ENCODE measurements around the gene METTL15. TPM values are rescaled to one million over a fixed set of nuclear protein-coding genes. Genes with fewer than 3 reads are reported as not detected.
"Not testable (repeated sequence)": the region's sequence is repeated elsewhere in the genome, so short reads cannot be mapped to it uniquely, and the experiment has no call there.

METTL15 gene
- total and polyA plus RNA-seq, 5 donors from 2014 or later: 5.1 to 11.5 (median 7.3) TPM

- Histone ChIP-seq H3K27me3 (ENCODE audit: control insufficient read depth, insufficient read depth, low read length) (no peaks in the 10 kb centered on the region), H3K9me3 (ENCODE audit: control insufficient read depth in 2 of 2, low read length in 2 of 2) (no peaks in the 10 kb centered on the region), H3K36me3 (ENCODE audit: control insufficient read depth, insufficient read depth, low read length) (peaks cover 14% of the 10 kb centered on the region), H3K4me1 (ENCODE audit: control insufficient read depth, insufficient read depth, low read length, poor library complexity, severe bottlenecking) (peaks cover 39% of the 10 kb centered on the region), H3K4me3 (ENCODE audit: low read depth, low read length) (peak overlapping the region; percentile 92), H3K27ac (ENCODE audit: insufficient read depth, low read length, poor library complexity, severe bottlenecking) (peak overlapping the region; percentile 92)
- H3K9me3 Mint-ChIP-seq: no peaks in the 10 kb centered on the region
- peaks cover 31 to 80% (median 52%) of the 10 kb centered on the region in 4 donors for H3K4me1 Mint-ChIP-seq
- peak overlapping the region; percentile 89 to 98 (median 92) for H3K4me3 Mint-ChIP-seq
- ATAC-seq (ENCODE audit: low read depth in 2 of 2) (no peak), DNase-seq (peak in 2 of 3 donors; percentile 10 to 15)
- H3K27me3 Mint-ChIP-seq: no peaks in the 10 kb centered on the region
- H3K27ac Mint-ChIP-seq: peak overlapping the region; percentile 81 to 99 (median 99)
- peaks cover 18% of the 10 kb centered on the region for H3K36me3 Mint-ChIP-seq
Measured at GRCh38 chr11:28110821-28111200, 2.6 kb downstream of the METTL15 start.

DNA sequence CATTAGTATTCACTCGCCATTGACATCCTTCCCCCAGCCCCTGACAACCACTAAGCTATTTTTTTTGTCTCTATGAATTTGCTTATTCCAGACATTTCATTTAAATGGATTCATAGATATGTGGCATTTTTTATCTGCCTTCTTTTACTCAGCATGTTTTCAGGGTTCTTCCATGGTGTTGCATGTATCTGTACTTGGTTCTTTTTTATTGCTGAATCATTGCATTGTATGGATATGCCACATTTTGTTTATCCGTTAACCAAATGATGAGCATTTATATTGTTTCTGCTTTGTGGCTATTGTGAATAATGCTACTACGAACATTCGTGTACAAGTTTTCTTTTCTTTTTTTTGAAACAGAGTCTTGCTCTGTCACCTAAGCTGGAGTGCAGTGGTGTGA, 5.9 kb downstream of the METTL15 start:
- H3K4me3 ChIP-seq (ENCODE audit: low read depth, low read length): no peak overlapping the region
- Mint-ChIP-seq H3K36me3 (peaks cover 25% of the 10 kb centered on the region), H3K27me3 (no peaks in the 10 kb centered on the region), H3K9me3 (no peaks in the 10 kb centered on the region), H3K27ac (peak overlapping the region in 1 of 3 donors; percentile 22), H3K4me1 (peaks cover 34 to 75% (median 48%) of the 10 kb centered on the region in 4 donors), H3K4me3 (no peak overlapping the region)
- DNase-seq: no peak
- no peaks in the 10 kb centered on the region for H3K9me3 ChIP-seq (ENCODE audit: control insufficient read depth in 2 of 2, low read length in 2 of 2)
- H3K27ac ChIP-seq (ENCODE audit: insufficient read depth, low read length, poor library complexity, severe bottlenecking): no peak overlapping the region
- H3K36me3 ChIP-seq (ENCODE audit: control insufficient read depth, insufficient read depth, low read length): peaks cover 22% of the 10 kb centered on the region
- ATAC-seq (ENCODE audit: low read depth in 2 of 2): no peak
- H3K27me3 ChIP-seq (ENCODE audit: control insufficient read depth, insufficient read depth, low read length): no peaks in the 10 kb centered on the region
- peaks cover 18% of the 10 kb centered on the region for H3K4me1 ChIP-seq (ENCODE audit: control insufficient read depth, insufficient read depth, low read length, poor library complexity, severe bottlenecking)

DNA sequence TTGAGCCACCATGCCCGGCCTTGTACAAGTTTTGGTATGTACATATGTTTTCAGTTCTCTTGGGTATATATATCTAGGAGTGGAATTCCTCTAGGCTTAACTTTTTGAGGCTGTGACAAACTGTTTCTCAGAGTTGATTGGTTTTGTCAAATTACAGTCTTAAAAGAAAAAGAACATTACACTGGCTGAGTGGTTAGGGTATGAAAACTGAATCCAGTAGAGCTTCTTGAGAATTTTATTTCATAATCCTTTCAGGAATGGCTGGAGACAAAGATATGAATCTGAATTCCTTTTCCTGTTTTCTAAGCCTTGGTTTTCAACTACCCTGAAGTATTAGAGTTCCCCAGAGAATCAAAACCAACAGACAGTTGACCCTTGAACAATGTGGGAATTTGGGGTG, 6.5 kb downstream of the METTL15 start:
- Mint-ChIP-seq H3K4me1 (peaks cover 29 to 72% (median 46%) of the 10 kb centered on the region in 4 donors), H3K27me3 (no peaks in the 10 kb centered on the region), H3K4me3 (no peak overlapping the region), H3K36me3 (peaks cover 25% of the 10 kb centered on the region), H3K27ac (peak overlapping the region in 1 of 3 donors; percentile 34), H3K9me3 (no peaks in the 10 kb centered on the region)
- Histone ChIP-seq H3K4me3 (ENCODE audit: low read depth, low read length) (no peak overlapping the region), H3K27me3 (ENCODE audit: control insufficient read depth, insufficient read depth, low read length) (no peaks in the 10 kb centered on the region), H3K4me1 (ENCODE audit: control insufficient read depth, insufficient read depth, low read length, poor library complexity, severe bottlenecking) (peaks cover 12% of the 10 kb centered on the region), H3K9me3 (ENCODE audit: control insufficient read depth in 2 of 2, low read length in 2 of 2) (no peaks in the 10 kb centered on the region), H3K27ac (ENCODE audit: insufficient read depth, low read length, poor library complexity, severe bottlenecking) (no peak overlapping the region), H3K36me3 (ENCODE audit: control insufficient read depth, insufficient read depth, low read length) (peaks cover 22% of the 10 kb centered on the region)
- ATAC-seq (ENCODE audit: low read depth in 2 of 2) (no peak), DNase-seq (no peak)

DNA sequence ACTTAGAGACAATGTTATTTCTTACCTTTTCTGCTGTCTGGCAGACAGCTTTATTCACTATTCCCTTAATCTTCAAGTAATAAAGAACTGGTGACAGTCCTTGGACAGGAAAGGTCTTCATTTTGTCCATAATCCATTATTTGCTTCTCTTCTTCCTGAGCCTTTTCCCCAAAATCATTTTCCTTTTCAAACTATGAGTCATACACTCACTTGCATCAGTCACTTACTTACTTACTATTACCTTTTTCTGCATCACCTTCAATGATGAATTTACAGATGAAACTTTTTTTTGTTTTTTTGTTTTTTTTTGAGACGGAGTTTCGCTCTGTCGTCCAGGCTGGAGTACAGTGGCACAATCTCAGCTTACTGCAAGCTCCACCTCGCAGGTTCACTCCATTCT, 9.5 kb downstream of the METTL15 start:
- no peak for ATAC-seq (ENCODE audit: low read depth in 2 of 2)
- Mint-ChIP-seq H3K36me3 (peaks cover 26% of the 10 kb centered on the region), H3K4me3 (no peak overlapping the region), H3K27me3 (no peaks in the 10 kb centered on the region), H3K27ac (no peak overlapping the region), H3K4me1 (peaks cover 20 to 48% (median 27%) of the 10 kb centered on the region in 4 donors), H3K9me3 (no peaks in the 10 kb centered on the region)
- Histone ChIP-seq H3K4me3 (ENCODE audit: low read depth, low read length) (no peak overlapping the region), H3K4me1 (ENCODE audit: control insufficient read depth, insufficient read depth, low read length, poor library complexity, severe bottlenecking) (no peaks in the 10 kb centered on the region), H3K9me3 (ENCODE audit: control insufficient read depth in 2 of 2, low read length in 2 of 2) (no peaks in the 10 kb centered on the region), H3K27me3 (ENCODE audit: control insufficient read depth, insufficient read depth, low read length) (no peaks in the 10 kb centered on the region), H3K36me3 (ENCODE audit: control insufficient read depth, insufficient read depth, low read length) (peaks cover 22% of the 10 kb centered on the region), H3K27ac (ENCODE audit: insufficient read depth, low read length, poor library complexity, severe bottlenecking) (no peak overlapping the region)
- DNase-seq: no peak

DNA sequence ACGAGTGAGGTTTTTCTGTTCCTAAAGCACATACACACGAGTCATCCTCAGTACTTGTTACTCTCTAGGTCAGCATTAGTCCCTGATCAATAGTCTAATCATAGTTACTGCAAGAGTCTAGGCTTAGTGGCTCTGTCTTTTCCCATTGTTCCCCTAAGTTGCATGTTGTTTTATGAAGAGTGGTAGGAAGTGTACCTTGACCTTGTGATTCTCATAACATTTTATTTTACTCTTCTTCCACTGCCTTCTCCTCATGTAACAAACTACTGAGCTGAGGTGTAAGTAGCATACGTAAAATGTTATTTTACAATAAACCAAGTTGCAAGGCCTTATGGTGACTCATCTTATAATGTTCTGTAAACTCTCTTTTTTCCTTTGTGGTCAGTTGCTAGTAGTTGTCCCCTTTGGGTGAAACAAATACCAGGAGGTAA, 15.0 kb downstream of the METTL15 start:
- no peaks in the 10 kb centered on the region for H3K27me3 ChIP-seq (ENCODE audit: control insufficient read depth, insufficient read depth, low read length)
- H3K9me3 ChIP-seq (ENCODE audit: control insufficient read depth in 2 of 2, low read length in 2 of 2): no peaks in the 10 kb centered on the region
- H3K4me3 ChIP-seq (ENCODE audit: low read depth, low read length): no peak overlapping the region
- Mint-ChIP-seq H3K27me3 (no peaks in the 10 kb centered on the region), H3K27ac (no peak overlapping the region), H3K4me1 (peaks cover 10 to 30% (median 18%) of the 10 kb centered on the region in 4 donors), H3K36me3 (peaks cover 15% of the 10 kb centered on the region), H3K9me3 (no peaks in the 10 kb centered on the region), H3K4me3 (no peak overlapping the region)
- peaks cover 3% of the 10 kb centered on the region for H3K36me3 ChIP-seq (ENCODE audit: control insufficient read depth, insufficient read depth, low read length)
- no peak for DNase-seq
- no peak for ATAC-seq (ENCODE audit: low read depth in 2 of 2)
- H3K4me1 ChIP-seq (ENCODE audit: control insufficient read depth, insufficient read depth, low read length, poor library complexity, severe bottlenecking): no peaks in the 10 kb centered on the region
- H3K27ac ChIP-seq (ENCODE audit: insufficient read depth, low read length, poor library complexity, severe bottlenecking): no peak overlapping the region

DNA sequence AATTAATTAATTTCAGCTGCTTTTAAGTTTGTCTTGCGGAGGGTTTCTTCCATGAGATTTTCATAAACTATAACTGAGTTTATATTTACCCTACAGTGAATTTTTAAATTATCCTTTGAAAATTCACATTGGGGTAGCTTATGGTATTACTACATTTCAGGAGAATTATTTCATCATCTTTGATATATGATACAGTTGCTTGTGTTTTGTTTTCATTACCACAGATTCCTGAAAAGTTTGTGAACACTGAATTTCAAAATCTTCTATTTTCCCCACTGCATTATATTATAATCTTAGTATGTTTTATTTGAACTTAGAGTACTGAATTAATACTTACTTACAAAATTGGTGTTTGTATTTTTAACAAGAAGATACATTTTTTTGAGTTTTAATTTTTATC, 24.4 kb downstream of the METTL15 start:
- ATAC-seq (ENCODE audit: low read depth in 2 of 2): no peak
- Mint-ChIP-seq H3K36me3 (peaks cover 19% of the 10 kb centered on the region), H3K9me3 (peaks cover 0 to 19% (median 6%) of the 10 kb centered on the region in 7 donors), H3K4me1 (no peaks in the 10 kb centered on the region), H3K27ac (no peak overlapping the region), H3K27me3 (no peaks in the 10 kb centered on the region), H3K4me3 (no peak overlapping the region)
- H3K27me3 ChIP-seq (ENCODE audit: control insufficient read depth, insufficient read depth, low read length): no peaks in the 10 kb centered on the region
- H3K4me1 ChIP-seq (ENCODE audit: control insufficient read depth, insufficient read depth, low read length, poor library complexity, severe bottlenecking): no peaks in the 10 kb centered on the region
- no peak overlapping the region for H3K27ac ChIP-seq (ENCODE audit: insufficient read depth, low read length, poor library complexity, severe bottlenecking)
- H3K9me3 ChIP-seq (ENCODE audit: control insufficient read depth in 2 of 2, low read length in 2 of 2): peaks cover 2 to 3% of the 10 kb centered on the region in 2 experiments
- no peak overlapping the region for H3K4me3 ChIP-seq (ENCODE audit: low read depth, low read length)
- H3K36me3 ChIP-seq (ENCODE audit: control insufficient read depth, insufficient read depth, low read length): no peaks in the 10 kb centered on the region
- DNase-seq: no peak

- H3K27ac Mint-ChIP-seq: no peak overlapping the region
- Histone ChIP-seq H3K27me3 (ENCODE audit: control insufficient read depth, insufficient read depth, low read length) (no peaks in the 10 kb centered on the region), H3K4me1 (ENCODE audit: control insufficient read depth, insufficient read depth, low read length, poor library complexity, severe bottlenecking) (no peaks in the 10 kb centered on the region), H3K4me3 (ENCODE audit: low read depth, low read length) (no peak overlapping the region), H3K27ac (ENCODE audit: insufficient read depth, low read length, poor library complexity, severe bottlenecking) (no peak overlapping the region), H3K9me3 (ENCODE audit: control insufficient read depth in 2 of 2, low read length in 2 of 2) (peaks cover 6 to 9% of the 10 kb centered on the region in 2 experiments), H3K36me3 (ENCODE audit: control insufficient read depth, insufficient read depth, low read length) (no peaks in the 10 kb centered on the region)
- peaks cover 22% of the 10 kb centered on the region for H3K36me3 Mint-ChIP-seq
- DNase-seq: no peak
- H3K4me3 Mint-ChIP-seq: no peak overlapping the region
- H3K9me3 Mint-ChIP-seq: peaks cover 0 to 23% (median 6%) of the 10 kb centered on the region in 7 donors
- ATAC-seq (ENCODE audit: low read depth in 2 of 2): no peak
- H3K4me1 Mint-ChIP-seq: no peaks in the 10 kb centered on the region
- H3K27me3 Mint-ChIP-seq: no peaks in the 10 kb centered on the region
Measured at GRCh38 chr11:28133146-28133545, 25.0 kb downstream of the METTL15 start.

- DNase-seq; H3K27me3 ChIP-seq (ENCODE audit: control insufficient read depth, insufficient read depth, low read length); H3K4me3 ChIP-seq (ENCODE audit: low read depth, low read length); H3K36me3 ChIP-seq (ENCODE audit: control insufficient read depth, insufficient read depth, low read length); H3K4me1 Mint-ChIP-seq; H3K27ac Mint-ChIP-seq; H3K4me3 Mint-ChIP-seq; ATAC-seq (ENCODE audit: low read depth in 2 of 2); H3K27me3 Mint-ChIP-seq; H3K4me1 ChIP-seq (ENCODE audit: control insufficient read depth, insufficient read depth, low read length, poor library complexity, severe bottlenecking); H3K27ac ChIP-seq (ENCODE audit: insufficient read depth, low read length, poor library complexity, severe bottlenecking): not testable (repeated sequence)
- peaks cover 10 to 36% of the 10 kb centered on the region in 2 experiments for H3K9me3 ChIP-seq (ENCODE audit: control insufficient read depth in 2 of 2, low read length in 2 of 2)
- Mint-ChIP-seq H3K36me3 (peaks cover 30% of the 10 kb centered on the region), H3K9me3 (peaks cover 2 to 31% (median 6%) of the 10 kb centered on the region in 7 donors)
Measured at GRCh38 chr11:28136157-28136556, 28.0 kb downstream of the METTL15 start.

Measured in CD4-positive, CD25-positive, alpha-beta regulatory T cell (primary cell).